Activated CD4-positive, CD25-positive, alpha-beta regulatory T cell (primary cell): Measurements from ENCODE around the gene RAB4B.
"Not testable (repeated sequence)": the region's sequence is repeated elsewhere in the genome, so short reads cannot be mapped to it uniquely, and the experiment has no call there.

Experiments
- DNase-seq, 4 experiments: peaks; one replicate each; lab custom pipeline; 2025; lab: John Stamatoyannopoulos, UW

Gene RAB4B

DNA sequence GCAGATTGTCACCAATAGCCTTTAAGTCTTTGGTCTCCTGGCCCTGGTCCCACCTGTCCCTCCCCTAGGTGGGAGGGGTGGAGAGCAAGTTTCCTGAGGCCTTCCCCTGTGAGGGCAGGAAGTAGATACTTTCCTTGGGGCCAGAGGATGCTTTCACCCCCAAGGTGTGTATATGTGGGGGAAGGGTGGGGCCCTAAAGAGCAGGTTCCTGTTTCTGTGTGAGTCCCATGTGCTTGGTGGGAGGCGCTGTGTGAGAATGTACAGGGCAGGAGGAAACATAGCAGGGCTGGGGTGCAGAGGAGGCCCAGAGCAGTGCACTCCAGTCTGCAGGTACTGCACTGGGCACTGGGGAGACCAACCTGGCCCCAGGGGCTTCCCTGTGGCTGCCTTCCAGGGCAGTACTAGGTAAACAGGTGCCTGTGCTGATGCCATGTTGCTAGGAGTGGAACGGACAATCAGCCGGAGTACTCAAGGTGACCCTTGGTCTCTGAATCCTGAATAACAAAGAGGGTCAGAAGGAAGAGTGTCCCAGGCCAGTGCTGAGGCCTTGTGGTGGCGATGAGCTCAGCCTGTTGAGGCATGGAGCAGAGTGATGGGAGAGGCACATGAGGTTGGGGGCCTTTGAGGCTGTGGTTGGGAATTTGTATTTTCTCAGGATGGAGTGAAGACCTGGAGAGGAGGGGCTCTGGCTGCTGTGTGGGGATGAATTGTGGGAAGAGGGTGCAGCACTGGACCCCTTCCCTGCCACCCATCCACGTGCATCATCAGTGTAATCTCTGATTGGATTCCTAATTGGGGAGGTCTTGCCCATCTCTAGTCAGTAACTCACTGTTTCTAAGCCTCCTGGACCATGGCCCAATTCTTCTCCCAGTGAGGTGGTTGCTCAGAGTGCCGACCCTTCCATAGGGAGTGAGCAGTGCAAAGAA, 26.1 kb downstream of the RAB4B start:
- peak in 2 of 4 experiments; percentile 53 to 58 for DNase-seq

DNA sequence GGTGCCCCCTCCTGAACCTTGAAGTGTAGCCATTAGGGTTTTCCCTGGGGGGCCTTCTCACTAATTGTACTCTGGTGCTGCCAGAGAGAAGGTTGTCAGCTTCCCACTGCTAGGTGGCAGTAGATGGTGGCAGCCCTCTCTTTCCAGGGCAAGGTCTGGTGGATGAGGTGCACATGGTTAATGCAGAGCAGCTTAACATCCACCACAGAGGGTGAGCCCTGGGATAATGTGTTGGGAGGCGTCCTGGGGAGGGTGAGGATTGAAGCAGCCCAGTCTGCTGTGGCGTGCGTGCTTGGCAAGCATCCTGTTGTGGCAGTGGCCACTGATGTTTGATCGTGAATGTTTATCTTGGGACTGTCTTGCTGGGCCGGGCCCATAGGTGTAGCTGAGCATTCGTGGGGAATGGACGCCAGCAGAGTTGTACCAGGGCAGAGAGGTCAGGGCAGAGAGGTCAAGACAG, 26.8 kb downstream of the RAB4B start:
- DNase-seq, result no peak

DNA sequence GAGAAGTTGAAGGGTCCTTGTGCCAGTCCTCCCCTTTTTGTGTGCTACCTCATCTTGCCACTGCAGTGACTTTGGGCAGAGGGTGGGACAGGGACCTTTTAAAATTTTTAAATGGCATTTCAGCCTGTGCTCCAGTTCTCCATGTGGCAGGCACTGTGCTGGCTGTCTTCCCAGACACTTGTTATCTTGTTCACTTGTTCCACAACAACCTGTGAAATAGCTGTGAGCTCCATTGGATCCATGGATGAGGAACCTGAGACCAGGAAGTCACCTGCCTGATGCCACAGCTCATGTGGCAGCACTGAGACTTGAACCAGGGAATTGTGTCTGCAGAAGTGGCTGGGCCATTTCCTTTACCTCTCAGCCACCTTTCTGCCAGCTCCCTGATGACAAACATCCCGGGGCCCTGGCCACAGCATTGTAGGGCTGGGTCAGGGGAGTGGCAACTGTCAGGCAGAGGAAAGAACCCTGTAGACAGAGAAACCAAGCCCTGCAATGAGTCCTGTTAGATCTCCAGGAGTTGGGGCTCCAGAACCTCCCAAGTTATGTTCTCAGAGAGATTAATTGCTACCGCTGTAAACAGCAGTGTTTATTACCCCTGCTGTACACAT, 27.3 kb downstream of the RAB4B start:
- no peak for DNase-seq

DNA sequence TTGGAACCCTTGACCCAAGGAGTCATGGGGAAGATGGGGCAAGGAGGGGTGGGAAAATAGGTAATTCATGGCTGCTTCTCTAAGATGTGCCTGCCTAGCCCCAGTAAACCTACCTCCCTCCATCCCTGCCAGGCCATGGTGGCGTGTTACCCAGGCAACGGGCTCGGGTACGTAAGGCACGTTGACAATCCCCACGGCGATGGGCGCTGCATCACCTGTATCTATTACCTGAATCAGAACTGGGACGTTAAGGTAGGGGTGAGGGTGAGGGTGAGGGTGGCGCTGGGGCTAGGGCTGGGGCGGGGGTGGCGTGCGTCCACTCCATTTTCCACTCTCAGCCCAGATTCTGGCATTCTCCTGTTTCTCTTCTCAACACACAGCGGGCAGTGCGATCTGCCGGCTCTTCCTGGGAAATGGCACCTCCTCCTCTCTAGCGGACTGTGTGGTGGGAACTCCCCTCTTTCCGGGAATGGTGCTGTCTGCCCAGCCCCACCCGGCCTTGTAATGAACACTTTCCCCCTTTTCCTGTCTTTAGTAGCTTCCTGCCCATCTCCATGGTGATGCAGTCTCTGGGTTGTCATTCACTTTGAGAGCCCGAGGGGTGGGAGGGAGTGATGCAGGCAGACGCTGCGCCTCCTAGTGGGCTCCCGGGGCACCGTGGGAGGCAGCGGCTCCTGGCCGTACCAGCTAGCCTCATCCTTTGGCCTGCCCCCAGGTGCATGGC, 28.5 kb downstream of the RAB4B start:
- DNase-seq, result peak; percentile 40 to 64 (median 57)

DNA sequence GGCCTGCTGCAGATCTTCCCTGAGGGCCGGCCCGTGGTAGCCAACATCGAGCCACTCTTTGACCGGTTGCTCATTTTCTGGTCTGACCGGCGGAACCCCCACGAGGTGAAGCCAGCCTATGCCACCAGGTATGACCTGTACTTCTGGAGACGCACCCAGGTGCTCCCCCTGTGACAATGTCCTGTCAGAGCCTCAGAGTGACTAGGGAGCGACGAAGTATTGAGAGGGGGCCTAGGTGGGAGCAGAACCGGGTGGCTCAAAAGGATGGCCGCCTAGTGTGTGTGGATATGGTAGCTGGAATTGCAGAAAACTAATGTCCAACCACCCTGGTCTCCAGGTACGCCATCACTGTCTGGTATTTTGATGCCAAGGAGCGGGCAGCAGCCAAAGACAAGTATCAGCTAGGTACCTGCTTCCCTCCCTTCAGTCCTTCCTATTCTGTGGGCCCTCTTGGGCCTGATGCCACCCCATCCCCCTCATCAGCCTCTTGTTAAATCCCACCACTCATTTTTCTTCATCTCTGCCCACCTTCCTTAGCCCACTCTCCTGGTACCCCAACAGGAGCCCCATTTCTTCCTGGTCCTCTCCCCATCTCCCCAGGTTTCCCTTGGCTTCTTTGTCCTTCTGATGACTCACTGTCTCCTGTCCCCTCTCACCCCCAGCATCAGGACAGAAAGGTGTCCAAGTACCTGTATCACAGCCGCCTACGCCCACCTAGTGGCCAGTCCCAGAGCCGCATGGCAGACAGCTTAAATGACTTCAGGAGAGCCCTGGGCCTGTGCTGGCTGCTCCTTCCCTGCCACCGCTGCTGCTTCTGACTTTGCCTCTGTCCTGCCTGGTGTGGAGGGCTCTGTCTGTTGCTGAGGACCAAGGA, 29.3 kb downstream of the RAB4B start:
- no peak for DNase-seq

DNA sequence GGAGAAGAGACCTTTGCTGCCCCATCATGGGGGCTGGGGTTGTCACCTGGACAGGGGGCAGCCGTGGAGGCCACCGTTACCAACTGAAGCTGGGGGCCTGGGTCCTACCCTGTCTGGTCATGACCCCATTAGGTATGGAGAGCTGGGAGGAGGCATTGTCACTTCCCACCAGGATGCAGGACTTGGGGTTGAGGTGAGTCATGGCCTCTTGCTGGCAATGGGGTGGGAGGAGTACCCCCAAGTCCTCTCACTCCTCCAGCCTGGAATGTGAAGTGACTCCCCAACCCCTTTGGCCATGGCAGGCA, 29.9 kb downstream of the RAB4B start:
- DNase-seq, result no peak

DNA sequence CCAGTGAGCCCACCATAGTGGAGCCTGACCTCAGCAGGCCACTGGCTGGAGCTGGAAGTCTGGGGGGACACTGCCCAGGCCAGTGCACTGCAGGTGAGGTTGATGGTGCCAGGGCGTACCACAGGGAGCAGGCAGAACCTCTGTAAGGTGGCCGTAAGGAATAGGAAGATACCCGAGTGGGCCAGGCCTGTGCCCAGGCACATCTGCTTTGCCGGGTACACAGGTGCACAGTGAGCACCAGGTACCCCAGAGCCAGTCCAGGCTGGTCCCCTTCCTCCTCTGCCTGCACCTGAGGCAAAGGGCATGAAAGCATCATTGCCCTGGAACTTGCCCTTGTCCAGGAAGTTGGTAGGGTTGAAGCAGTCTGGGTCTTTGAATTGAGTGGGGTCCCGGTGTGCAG, 30.4 kb downstream of the RAB4B start:
- no peak for DNase-seq

DNA sequence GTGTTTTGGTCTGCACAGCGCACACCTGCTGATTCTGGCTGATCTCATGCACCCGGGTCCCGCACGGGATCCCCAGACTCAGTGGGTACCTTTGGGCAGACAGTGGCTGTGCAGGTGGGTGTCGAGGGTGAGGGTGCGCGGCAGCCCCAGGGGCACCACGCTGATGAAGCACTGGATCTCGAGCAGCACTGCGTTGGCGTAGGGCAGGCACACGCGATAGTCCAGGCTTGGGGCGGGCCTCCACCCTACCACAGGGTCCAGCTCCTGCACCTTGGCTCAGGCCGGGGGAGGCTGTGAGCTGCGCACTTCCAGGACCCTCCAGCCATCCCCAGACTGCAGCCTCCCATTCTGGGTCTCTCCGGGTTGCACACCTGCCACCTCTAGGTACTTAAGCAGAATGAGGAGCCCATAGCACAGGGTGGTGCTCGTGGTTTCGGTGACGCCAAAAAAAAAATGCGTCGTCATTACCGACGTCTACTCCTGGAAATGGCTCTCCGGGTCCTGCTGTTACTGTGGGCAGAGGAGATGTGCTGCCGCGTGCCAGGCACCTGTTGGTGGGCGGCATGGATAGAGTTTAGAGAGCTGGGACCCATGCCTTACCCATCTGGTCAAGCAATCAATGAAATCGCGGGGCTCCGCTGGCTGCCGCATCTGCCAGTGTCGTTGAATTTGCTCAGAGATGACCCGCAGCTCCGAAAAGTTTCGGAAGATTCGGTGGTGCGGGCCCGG, 31.5 kb downstream of the RAB4B start:
- DNase-seq, result no peak

DNA sequence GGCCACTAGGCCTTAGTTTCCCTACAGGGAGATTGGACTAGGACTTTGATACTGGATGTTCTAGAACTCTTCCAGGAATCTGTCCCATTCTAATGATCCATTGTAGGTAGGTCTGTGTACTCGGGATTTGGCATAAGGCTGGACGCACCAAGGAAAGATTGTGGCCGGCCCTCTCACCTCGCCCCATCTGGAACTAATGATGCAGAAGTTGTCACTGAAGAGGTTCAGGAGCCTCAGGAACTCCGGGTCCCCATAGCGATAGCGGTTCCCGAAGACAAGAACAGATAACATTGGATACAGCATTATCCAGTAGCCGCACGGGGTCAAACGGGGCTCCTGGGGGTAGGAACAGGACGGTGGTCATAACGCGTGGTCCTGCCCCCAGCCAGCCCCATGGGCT, 32.1 kb downstream of the RAB4B start:
- DNase-seq, result no peak

DNA sequence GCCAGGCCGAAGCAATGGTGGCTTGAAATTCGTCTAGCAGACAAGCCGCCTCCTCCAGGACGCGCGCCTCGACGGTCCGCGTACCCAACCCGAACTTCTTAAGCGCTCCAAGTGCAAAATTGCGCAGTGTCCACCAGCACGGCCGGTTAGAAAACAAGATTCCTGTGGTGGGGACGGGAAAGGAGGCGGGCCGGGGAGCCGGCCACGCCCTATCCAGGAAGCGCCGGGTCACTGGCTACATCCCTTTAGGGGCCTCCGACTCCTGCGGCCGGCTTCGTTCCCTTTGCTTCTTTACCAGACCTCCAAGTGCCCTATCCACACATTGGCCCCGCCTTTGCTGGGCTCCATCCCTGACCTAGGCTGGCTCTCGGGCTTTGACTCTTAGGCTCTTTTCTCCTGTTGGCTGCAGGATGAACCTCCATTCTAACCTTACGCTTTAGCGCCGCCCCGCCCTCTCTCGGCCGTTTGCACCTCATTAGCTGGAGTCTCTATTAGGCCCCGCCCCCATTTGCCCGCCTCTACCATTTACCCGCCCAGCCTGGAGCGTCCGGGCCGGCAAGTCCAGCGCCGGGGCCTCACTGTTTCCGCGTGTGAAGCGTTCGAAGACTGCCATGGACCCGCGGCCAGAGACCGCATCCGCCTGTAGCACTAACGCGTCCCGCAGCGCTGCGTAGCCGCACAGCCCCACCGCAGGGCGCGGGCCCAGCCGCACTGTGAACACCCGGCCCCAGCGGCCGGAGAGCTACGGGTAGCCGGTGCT, 32.8 kb downstream of the RAB4B start:
- not testable (repeated sequence) for DNase-seq

DNA sequence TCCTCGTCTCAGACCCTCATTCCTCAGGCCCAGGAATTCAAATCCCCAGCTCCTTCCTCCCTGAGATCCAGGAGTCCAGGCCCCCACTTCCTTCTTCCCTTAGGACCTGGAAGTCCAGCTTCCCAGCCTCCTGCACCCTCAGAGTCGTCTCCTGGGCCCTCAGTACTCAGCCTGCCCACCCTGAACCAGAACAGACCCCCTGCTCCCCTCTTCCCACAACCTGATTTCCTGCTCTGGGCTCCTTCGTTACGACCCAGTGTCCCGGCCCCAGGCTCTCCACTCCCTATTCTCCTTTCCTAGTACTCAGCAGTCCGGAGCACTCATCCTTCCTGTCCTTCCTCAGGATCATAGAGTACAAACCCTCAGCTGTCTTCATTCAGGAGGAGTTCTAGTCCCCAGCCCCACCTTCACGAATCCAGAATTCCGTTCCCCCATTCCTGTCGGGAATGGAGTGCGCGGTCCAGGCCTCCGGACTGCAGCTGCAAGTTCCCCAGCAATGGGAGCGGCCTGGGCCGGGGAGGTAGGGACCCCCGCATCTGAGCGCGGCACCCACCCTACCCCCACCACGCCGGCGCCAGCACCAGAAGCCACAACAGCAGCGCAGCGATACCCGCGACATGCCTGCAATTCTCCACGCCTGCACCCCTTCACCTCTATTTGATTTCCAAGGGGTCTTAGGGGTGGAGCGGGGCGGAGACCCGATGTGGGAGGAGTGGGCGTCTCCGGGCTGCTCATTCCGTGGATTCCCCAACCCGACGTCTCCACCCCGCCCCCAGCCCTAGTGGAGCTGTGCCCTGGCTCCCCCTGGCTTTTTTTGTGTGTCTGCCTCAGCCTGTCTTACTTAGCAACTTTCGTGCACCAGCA, 33.7 kb downstream of the RAB4B start:
- no peak for DNase-seq

DNA sequence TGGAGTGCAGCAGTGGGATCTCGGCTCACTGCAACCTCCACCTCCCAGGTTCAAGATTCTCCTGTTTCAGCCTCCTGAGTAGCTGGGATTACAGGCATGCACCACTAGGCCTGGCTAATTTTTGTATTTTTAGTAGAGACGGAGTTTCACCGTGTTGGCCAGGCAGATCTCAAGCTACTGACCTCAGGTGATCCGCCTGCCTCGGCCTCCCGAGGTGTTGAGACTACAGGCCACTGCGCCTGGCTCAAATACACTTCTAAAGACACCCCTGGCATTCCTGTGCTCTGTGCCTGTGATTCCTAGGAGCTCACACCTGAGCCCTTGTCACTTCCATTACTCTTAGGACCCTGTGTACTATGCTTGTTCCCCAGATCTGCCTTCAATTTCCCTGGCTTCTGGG, 34.5 kb downstream of the RAB4B start:
- not testable (repeated sequence) for DNase-seq

DNA sequence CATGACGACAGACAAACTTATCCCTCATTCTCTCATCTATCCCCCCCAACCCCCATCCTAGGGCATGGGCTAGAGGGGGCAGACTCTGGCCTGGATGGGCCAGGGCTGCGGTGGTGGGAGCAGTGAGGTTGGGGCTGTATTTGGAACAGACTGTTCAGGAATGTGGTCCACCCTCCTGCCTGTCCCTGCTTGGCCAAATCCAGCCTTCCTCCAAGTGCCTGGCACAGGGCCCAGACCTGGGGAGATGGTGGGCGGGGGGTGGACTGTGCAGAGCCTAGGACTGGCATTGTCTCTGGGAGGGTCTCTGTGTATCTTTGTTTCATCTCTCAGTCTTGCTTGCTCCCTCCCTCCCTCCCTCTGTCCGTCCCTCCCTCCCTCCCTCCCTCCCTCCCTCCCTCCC, 35.1 kb downstream of the RAB4B start:
- no peak for DNase-seq

DNA sequence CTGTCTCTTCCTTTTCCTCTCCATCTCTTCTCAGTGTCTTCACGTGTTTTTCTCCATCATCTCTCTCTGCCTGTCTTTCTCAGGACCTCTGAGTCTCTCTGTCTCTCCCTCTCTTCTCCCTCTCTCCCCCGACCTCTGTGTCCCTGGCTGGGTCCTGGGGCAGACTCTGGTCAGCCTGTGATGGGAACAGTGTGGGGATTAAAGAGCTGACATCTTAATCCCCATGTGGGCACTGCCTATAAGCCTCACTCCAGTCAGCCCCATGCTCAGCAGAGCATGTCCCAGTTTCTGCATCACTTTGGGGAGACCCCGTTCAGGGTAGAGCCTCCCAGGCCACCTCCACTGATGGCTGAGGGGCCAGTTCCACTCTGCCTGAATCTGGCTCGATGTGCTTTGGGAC, 37.2 kb downstream of the RAB4B start:
- no peak for DNase-seq

DNA sequence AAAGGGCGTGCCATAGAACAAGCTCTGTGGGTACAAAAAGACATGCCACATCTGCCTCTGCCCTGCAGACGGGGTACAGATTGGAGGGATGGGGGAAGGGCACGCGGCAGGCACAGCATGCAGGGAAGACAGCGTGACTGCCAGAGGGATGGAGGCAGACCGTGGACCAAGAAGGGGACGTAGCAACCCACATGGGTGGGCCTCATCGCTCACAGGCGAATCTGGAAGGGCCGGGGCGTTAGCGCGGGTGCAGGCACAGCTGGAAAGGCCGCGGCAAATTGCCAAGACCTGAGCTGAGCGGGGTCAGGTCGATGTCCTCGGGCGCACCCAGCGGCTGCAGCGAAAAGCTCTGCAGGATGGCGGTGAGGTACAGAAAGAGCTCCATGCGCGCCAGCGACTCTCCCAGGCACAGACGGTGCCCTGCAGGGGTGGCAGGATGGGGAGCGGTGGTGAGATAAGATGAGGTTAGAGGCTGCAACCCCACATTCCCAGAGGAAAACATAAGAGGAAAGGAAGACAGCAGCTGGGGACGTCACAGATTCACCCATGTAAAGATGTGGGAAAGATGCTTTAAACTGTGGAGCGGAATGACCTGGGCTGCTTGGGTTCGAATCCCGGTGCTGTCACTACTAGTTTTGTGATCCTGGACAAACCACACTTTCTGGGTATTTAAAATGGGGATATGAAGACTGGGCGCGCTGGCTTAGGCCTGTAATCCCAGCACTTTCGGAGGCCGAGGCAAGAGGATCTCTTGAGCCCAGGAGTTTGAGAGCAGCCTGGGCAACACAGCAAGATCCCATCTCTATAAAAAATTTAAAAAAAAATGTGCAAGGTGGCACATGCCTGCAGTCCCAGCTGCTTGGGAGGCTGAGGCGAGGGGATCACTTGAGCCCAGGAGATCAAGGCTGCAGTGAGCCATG, 40.7 kb downstream of the RAB4B start:
- DNase-seq, result peak; percentile 40 to 53 (median 48)

DNA sequence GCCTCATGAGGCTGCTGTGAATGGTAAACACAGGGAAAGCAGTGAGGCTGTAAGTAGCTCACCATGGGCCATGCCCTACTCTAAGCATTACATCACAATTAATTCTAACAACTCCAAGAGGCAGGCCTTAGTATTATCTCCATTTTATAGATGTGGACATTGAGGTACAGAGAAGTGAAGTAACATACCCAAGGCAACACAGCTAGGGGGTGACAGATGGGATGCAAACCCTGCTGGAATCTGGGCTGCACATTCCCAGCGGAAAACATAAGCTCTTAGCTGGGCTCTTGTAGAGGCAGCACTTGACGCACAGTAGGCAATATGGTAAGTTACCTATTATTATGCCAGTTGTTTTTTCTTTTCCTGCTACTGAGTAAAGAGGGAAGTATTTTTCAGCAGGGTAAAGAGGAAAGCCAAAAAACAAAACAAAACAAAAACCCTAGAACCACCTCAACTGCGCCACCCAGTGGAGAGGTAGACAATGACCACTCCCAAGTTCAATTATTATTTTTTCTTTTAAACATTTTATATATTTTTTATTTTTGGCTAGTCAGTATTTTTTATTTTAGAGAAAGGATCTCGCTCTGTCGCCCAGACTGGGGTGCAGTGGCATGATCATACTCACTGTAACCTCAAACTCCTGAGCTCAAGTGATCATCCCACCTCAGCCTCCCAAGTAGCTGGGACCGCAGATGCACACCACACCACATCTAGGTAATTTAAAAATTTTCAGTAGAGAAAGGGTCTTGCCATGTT, 41.6 kb downstream of the RAB4B start:
- peak in 3 of 4 experiments; percentile 24 to 42 (median 36) for DNase-seq

DNA sequence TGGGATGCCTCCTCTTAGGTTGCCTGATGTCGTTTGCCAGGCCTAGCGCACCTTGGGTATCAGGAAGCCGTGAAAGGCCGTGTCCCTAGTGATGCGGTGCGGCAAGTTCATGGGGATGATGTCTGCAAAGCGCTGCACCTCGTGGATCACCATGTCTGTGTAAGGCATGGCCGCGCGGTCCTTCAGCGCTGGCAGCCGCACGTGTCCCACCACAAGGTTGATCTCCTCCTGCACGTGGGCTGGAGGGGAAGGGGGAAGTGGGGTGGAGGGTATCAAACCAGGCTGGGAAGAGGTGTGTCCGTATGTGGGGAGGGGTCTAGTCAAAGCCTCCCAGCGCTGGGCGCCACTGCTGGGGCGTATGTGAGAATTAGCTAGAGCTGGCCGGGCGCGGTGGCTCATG, 44.1 kb downstream of the RAB4B start:
- no peak for DNase-seq
